Endometrial microvascular endothelial cells (primary cell): ENCODE results near the gene CAMSAP3. TPM values are rescaled to one million over a fixed set of nuclear protein-coding genes. Genes with fewer than 3 reads are reported as not detected.
"Not testable (repeated sequence)": the region's sequence is repeated elsewhere in the genome, so short reads cannot be mapped to it uniquely, and the experiment has no call there.

ENCODE experiments used
- in situ Hi-C: cut with HindIII; loops from 2 replicates; pipeline ENCODE4 v1.10.0; 2017; ENCODE audit warnings: low sequenced_read_pairs, low pct_unique_long_range_greater_than_20kb; ENCODE audit errors: inconsistent ontology term
- total RNA-seq: library from RNA; depleted of rRNA; stranded (reverse); fragments of >200 nt; gene quantifications from one replicate; pipeline ENCODE4 v1.2.3, GENCODE V29; 2015; ENCODE audit errors: inconsistent ontology term

Gene CAMSAP3
- total RNA-seq, 1 donor from 2014 or later, result not detected

DNA sequence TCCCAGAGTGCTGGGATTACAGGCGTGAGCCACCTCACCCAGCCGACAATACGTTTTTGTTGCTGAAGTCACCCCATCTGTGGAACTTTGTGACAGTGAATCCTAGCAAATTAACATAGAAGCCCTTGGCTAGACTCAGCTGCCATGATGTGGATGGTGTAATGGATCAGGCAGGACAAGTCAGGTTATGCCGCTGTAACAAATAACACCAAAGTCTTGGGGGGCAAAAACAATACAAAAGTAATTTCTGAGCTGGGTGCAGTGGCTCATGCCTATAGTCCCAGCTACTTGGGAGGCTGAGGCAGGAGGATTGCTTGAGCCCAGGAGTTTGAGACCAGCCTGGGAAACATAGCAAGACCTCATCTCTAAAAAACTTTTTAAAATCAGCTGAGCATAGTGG lies 30.8 kb upstream of the CAMSAP3 start:
- in situ Hi-C loops, result no loop called here

DNA sequence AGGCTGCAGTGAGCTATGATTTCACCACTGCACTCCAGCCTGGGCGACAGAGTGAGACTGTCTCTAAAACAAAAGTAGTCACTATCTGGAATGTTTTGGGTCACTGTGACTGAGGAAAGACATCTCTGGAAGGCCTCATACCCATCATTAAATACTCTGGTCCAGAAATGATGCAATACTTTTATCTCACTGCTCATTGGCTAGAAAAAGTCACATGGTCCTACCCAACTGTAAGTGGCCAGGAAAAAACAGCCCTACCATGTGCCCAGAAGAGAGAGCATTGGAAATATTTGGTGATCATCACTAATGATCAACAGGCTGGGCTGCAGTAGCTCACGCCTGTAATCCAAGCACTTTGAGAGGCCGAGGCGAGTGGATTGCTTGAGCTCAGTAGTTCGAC lies 30.3 kb upstream of the CAMSAP3 start:
- in situ Hi-C loops, result no loop called here

DNA sequence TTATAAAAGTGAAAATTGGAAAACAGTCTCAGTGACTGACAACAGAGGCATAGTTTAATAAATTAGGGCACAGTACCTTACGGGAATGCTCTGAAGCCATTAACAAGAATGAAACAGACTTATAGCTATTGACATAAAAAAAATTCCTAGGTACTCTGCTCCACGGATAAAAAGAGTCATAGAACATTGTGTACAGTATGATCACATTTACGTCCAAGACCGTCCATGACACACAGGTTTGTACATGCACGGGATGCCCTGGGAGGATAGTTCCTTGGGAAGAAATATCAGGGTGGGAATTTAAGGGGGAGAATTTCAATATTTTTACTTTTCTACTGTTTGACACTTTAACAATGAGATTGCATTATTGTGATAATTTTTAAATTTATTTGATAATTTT lies 24.9 kb upstream of the CAMSAP3 start:
- in situ Hi-C loops, result no loop called here

DNA sequence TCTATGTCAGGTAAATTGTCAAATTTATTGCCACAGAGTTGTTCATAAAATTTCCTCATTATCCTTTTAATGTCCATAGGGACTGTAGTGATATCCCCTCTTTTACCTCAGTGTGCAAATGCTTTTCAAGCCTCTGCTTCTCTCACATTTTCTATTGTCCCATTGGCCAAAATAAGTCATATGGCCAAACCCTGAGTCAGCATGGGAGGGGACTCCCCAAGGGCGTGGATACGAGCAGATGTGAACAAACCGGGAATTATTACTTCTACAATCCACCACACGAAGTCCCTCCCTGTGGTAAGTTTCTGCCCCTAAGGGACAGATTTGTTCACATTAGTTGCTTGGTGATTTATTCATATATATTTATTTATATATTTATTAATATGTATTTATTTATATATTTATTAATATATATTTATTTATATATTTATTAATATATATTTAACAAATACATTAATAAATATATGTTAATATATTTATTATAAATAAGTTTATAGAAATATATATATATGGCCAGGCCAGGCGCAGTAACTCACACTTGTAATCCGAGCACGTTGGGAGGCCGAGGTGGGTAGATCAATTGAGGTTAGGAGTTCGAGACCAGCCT lies 20.1 kb upstream of the CAMSAP3 start:
- in situ Hi-C loops, result no loop called here

DNA sequence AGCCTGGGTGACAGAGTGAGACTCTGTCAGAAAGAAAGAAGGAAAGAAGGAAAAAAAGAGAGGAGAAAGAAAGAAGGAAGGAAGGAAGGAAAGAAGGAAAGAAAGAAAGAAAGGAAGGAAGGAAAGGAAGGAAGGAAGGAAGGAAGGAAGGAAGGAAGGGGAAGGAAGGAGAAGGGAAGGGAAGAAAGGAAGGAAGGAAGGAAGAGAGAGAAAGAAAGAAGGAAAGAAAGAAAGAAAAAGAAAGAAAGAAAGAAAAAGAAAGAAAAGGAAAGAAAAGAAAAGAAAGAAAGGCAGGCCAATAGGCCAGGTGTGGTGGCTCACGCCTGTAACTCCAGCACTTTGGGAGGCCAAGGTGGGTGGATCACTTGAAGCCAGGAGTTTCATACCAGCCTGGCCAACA lies 18.2 kb upstream of the CAMSAP3 start:
- in situ Hi-C loops, result not testable (repeated sequence)

DNA sequence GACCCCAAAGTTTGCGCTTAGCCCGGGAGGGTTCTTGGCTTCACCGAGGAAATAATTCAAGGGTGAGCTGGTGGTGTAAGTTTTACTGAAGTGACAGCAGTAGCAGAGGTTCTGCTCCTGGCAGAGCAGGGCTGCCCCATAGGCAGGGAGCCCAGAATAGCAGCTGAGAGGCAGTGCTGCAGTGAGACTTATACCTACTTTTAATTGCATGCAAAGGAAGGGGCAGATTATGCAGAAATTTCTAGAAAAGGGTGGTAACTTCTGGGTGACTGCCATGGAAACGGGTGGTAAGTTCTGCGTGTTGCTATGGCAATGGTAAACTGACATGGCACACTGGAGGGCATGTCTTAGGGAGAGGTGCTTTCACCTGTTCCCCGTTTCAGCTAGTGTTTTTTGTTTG lies 17.5 kb upstream of the CAMSAP3 start:
- in situ Hi-C loops, result no loop called here

DNA sequence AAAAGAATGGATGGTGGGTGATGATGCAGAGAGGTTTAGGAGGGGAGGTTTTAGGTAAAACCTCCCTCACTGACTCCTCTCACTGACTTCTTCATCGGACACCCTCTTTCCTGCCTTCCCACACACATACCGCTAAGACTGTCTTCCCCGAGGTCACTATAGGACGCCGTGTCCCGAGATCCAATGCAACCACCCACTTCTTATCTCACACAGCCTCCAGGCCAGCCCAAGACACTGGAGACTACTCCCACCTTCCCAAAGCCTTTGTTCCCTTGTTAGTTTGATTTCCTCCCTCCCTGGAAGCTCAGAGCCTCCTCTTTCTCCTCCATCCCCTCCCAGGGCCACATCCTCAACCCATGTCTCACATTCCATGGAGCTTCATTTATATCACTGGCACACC lies 16.5 kb upstream of the CAMSAP3 start:
- in situ Hi-C loops, result no loop called here

DNA sequence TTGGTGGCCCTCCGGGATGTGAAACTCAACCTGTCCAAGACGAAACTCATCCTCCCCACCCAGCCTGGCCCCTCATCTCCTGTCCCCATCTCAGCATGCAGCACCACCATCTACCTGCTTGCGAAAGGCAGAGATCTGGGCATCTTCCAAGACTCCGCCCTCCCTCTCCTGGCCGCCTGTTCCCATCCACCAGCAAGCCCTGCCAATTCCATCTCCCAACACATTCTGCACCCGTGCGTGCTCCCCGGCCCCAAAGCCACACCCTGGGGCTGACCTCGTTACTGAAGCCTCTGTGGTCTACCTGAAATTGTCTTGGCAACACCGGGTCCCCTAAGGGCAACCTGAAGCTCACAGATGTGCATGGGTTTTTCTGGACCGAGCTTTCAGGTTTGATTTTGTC lies 13.2 kb upstream of the CAMSAP3 start:
- in situ Hi-C loops, result no loop called here

DNA sequence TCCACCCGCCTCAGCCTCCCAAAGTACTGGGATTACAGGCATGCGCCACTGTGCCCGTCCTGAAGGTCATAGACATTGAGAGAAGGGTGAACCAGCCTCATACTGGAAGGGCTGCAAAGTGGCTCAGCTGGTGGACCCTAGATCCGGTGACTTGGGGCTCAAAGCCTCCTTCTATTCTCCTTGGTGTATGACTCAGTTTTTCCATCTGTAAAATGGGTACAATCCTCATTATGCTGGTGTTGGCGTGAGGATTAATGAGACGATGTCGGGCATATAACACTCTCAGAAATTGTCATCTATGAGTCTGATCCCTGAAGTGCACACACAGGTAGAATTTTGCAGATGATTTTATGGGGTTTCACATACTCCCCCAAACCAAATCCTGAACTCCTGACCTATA lies 5.8 kb upstream of the CAMSAP3 start:
- in situ Hi-C loops, result no loop called here

DNA sequence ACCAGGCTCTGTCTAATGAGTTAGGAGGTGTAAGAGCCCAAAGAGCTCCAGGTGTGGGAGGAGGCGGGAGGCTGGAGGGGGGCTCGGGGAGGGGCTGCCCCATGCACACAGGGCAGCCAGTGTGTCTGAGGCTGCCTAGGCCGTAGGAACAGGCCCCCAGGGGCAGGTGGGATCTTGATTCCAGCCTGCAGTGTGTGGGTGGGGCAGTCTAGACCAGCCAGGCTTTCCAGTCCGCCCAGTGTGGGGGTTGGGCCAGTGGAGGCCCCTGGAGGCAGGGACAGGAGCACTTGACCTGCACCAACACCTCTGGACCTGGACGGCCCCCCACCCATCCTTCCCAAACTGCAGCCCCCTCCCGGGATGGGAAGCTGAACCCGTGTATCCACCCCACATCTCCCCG lies 5.4 kb upstream of the CAMSAP3 start:
- in situ Hi-C loops, result no loop called here

DNA sequence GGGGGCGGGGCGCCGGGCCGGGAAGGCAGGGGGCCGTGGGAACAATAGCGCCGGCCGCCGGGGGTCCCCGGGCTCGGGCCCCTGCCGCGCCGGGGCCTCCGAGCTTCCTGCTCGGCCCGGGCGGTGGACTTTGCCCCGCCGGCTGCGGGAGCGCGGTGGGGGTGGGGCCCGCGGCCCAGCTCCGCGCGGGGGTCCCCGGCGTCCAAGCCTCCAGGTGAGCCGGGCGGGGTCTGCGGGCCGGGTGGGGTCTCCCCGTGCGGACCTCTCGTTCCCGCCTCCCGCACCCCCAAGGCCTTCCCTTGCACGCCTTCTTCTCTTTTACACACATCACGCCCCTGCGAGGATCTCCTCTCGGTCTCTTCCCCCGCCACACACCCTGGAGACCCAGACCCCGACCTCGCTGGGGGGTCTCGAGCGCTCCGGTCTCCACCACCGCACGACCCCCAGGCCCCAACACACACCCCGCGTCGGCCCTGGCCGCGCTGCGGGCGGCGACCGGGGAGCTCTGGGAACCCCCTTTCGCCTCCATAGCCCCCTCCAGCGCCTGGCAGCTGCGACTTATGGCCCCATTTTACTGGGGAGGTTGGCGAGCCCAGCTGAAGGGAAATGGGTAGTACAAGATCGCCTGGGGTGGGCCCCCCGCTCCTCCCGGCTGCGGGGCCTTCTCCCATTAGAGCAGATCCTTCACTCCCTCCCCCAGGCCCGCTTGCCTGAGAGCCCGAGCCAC lies 711 bp downstream of the CAMSAP3 start:
- in situ Hi-C loops, result no loop called here

DNA sequence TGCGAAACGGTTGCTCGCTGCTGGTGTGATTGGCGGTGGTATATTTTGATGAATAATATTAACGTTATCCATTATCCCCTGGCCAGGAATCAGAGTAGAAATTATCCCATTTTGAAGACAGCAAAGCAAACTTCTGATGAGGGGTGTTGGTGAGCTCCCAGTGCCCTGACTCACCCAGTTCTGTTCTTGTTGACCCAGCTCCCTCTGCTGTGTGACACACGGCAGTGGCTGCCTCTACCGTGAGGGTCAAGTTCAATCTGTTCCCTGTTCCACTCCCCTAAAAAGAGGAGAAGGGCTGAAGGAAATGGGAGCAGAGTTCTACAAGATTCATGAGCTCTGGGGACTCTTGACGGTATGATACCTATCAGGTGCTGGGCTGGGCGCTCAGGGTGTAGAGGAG lies 2.0 kb downstream of the CAMSAP3 start:
- in situ Hi-C loops, result no loop called here

DNA sequence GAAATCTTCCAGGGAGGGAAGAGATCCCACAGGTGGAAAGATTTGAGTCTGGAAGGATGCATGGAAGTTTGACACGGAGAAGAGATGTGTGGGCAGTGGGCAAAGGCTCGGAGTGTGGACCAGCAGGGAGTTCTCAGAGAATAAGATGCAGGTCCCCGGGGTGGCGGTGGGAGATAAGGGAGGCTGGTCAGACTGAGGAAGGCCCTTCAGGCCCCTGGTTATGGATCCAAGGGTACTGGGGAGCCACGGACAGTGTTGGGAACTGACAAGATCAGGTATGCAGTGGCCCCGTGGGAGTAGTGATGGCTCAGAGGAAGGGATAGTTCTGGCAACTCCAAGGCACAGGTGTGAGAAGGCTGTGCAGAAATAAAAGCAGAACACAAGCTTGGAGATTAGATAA lies 2.5 kb downstream of the CAMSAP3 start:
- in situ Hi-C loops, result no loop called here

DNA sequence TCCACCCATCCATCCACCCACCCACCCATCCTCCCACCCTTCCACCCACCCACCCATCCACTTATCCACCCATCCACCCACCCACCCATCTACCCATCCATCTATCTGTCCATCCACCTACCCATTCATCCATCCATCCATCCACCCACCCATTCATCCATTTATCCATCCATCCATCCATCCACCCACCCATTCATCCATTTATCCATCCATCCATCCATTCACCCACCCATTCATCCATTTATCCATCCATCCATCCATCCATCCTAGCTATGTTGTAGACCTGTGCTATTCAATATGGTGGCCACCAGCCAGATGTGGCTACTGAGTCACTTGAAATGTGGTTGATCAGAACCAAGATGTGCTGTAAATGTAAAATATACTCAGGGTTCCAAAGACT lies 5.1 kb downstream of the CAMSAP3 start:
- in situ Hi-C loops, result no loop called here

DNA sequence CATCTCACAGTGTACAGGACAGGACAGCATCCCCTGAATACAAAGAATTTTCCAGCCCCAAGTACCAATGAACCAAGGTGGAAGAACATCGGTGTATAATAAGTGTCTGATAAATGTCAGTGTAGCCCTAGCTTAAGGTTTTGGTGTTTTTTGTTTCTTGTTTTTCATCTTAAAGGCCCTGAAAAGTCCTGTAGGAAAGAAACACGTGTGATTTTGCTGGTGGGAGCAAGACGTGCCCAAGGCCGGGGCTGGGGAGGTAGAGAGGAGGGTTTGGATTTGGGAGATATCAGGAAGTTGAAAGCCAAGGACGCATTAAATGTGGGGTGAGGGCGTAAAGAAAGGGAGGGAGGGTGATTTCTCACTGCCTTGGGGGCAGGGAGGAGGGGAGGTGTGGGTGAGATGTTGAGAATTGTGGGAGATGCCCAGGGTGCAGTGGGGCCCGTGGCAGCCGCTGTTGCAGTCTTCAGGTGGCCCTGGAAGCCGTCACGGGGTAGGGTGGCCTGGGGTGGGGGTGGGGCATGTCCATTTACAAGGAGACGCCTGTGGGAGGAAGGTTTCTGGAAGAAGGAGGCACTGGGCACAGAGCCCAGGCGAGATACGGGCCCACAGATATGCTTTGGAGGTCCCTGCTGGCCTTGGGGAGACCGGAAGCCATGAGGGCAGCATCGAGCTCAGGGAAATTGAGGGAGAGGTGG lies 6.7 kb downstream of the CAMSAP3 start:
- in situ Hi-C loops, result no loop called here

DNA sequence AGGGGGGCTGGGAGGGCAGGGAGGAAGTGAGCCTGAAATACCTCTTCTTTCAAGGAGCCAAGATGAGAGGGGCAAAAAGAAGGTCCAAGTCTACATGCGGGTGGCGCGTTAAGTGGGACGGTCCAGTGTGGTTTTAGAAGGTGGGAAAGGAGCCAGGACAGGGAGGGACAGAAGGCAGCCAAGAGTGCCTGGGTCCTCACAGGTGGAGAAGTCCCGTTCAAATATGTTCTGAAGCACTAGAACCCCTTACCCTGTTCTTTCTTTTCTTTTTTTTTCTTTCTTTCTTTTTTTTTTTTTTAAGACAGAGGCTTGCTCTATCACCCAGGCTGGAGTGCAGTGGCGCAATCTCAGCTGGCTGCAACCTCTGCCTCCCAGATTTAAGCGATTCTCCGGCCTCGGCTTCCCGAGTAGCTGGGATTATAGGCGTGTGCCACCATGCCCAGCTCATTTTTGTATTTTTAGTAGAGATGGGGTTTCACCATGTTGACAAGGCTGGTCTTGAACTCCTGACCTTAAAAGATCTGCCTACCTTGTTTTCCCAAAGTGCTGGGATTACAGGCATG lies 7.4 kb downstream of the CAMSAP3 start:
- in situ Hi-C loops, result no loop called here

DNA sequence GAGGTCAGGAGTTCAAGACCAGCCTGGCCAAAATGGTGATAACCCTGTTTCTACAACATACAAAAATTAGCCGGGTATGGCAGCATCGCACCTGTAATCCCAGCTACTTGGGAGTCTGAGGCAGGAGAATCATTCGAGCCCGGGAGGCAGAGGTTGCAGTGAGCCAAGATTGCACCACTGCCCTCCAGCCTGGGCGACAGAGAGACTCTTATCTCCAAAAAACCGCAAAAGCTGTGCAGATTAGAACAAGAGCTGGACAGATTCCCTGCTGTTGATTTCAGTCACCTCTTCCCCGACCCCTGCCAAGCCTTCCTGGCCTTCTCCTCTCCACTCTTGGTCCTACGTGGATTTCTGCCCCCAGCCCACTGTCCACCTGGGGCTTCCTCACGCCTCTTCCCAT lies 8.3 kb downstream of the CAMSAP3 start:
- in situ Hi-C loops, result no loop called here

DNA sequence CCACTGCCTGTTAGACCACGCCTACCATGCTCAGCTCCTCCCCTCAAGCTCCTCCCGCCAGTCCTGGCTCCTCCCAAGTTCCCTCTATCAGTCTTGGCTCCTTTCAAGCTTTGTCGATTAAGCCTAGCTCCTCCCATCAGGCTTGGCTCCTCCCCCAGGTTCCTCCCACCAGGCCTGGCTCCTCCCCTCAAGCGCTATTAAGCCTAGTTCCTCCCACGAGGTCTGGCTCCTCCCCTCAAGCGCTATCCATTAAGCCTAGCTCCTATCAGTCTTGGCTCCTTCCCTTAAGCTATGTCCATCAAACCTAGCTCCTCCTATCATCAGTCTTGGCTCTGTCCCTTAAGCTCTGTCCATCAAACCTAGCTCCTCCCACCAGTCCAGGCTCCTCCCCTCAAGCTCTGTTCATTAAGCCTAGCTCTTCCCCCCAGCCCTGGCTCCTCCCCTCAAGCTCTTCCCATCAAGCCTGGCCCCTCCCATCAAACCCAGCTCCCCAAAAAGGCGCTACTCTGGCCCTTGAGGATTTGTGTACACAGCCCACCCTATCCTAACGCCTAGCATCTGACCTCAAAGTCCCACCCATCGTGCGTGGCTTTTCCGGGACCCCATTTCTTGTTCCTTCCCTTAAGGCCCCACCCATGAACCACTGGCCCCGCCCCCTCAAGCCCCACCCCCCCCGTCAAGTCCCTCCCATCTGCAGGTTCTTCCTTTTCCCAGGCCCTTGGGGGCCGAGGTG lies 10.0 kb downstream of the CAMSAP3 start:
- in situ Hi-C loops, result no loop called here

DNA sequence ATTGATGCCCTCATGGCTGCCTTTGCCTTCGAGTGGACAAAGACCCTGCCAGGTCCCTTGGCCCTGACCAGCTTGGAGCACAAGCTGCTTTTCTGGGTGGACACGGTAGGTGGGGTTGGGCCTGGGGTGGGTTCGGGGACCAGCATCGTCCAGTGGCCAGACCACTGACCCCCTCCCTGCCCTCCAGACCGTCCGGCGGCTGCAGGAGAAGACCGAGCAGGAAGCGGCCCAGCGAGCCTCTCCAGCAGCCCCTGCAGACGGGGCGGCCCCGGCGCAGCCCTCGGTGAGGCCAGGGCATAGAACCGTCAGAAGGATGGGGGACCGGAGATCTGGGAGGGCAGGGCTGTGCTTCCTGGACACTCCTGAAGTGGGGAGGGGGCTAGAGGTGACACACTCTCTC lies 10.6 kb downstream of the CAMSAP3 start:
- in situ Hi-C loops, result no loop called here
